HUES64 (cell line): ENCODE results near the gene CLDN20.
"Not testable (repeated sequence)": the region's sequence is repeated elsewhere in the genome, so short reads cannot be mapped to it uniquely, and the experiment has no call there.

Experiments used
- H3K27ac ChIP-seq: 2 replicates; pipeline ENCODE4 v1.7.0; 2013; ENCODE audit warnings: low read depth, low read length, inconsistent platforms
- H3K27me3 ChIP-seq: 2 replicates; pipeline ENCODE4 v1.6.1; 2013; ENCODE audit warnings: mild to moderate bottlenecking, low read length; ENCODE audit not compliant: insufficient read depth
- H3K36me3 ChIP-seq: 2 replicates; pipeline ENCODE4 v1.6.1; 2013; ENCODE audit warnings: mild to moderate bottlenecking, low read length; ENCODE audit not compliant: insufficient read depth
- H3K4me1 ChIP-seq: 2 replicates; pipeline ENCODE4 v1.6.1; 2013; ENCODE audit warnings: mild to moderate bottlenecking, low read length, moderate library complexity; ENCODE audit not compliant: insufficient read depth
- H3K4me3 ChIP-seq: 2 replicates; pipeline ENCODE4 v1.5.1; 2013; ENCODE audit warnings: mild to moderate bottlenecking, low read length, moderate library complexity
- H3K9ac ChIP-seq: 2 replicates; pipeline ENCODE4 v1.6.1; 2013; ENCODE audit warnings: mild to moderate bottlenecking, low read depth, low read length
- H3K9me3 ChIP-seq: 2 replicates; pipeline ENCODE4 v1.6.1; 2013; ENCODE audit warnings: low read depth, low read length; ENCODE audit not compliant: insufficient read depth
- WGBS: fragments of 150-250, 120-280 bp; methylation state at CpG from one replicate; pipeline ENCODE4 v1.1.7; 2013; ENCODE audit warnings: missing lambda C conversion rate; 5-methylcytosine and 5-hydroxymethylcytosine counted together

Gene CLDN20

GRCh38 chr6:155312950-155313349, 49.1 kb downstream of the CLDN20 start:
- H3K36me3 ChIP-seq, result peaks cover 50% of the 10 kb centered on the region

GRCh38 chr6:155313602-155314091, 49.8 kb downstream of the CLDN20 start:
- Histone ChIP-seq H3K36me3 (peaks cover 43% of the 10 kb centered on the region), H3K9ac (peak overlapping the region; percentile 92), H3K27me3 (no peaks in the 10 kb centered on the region), H3K4me3 (peak overlapping the region; percentile 97), H3K9me3 (no peaks in the 10 kb centered on the region), H3K27ac (peak overlapping the region; percentile 87), H3K4me1 (peaks cover 16% of the 10 kb centered on the region; the same call in 1 of the 2 replicates)
- WGBS, result 5% methylated on average over 14 of the region's 15 CpGs

More at GRCh38 chr6:155312950-155313349, 49.1 kb downstream of the CLDN20 start:
- not testable (repeated sequence) for H3K9me3 ChIP-seq, H3K27me3 ChIP-seq, H3K27ac ChIP-seq
- Histone ChIP-seq H3K4me1 (peaks cover 16% of the 10 kb centered on the region; the same call in 1 of the 2 replicates), H3K9ac (peak overlapping the region; percentile 92; the same call in 1 of the 2 replicates), H3K4me3 (peak overlapping the region; percentile 97)
- WGBS, result 97% methylated on average over 7 of the region's 7 CpGs

GRCh38 chr6:155314092-155314772, 50.4 kb downstream of the CLDN20 start, which contains the start of gene TFB1M:
TSS of gene TFB1M (minus strand) at chr6:155314484. CDS start at chr6:155314428, 56 bp downstream.
- under 1% methylated on average over 51 of the region's 52 CpGs for WGBS
- Histone ChIP-seq H3K4me1 (peaks cover 16% of the 10 kb centered on the region; the same call in 1 of the 2 replicates), H3K9ac (peak within 1 kb of the TSS; percentile 92), H3K36me3 (peaks cover 37% of the 10 kb centered on the region), H3K27ac (peak within 1 kb of the TSS; percentile 87), H3K9me3 (no peaks in the 10 kb centered on the region), H3K27me3 (no peaks in the 10 kb centered on the region), H3K4me3 (peak within 1 kb of the TSS; percentile 97)

GRCh38 chr6:155314773-155315515, 51.1 kb downstream of the CLDN20 start:
- 19% methylated on average over 20 of the region's 20 CpGs for WGBS
- H3K4me3 ChIP-seq, result peak overlapping the region; percentile 97
- peak overlapping the region; percentile 82 for H3K27ac ChIP-seq
- H3K27me3 ChIP-seq, result no peaks in the 10 kb centered on the region
- no peaks in the 10 kb centered on the region for H3K9me3 ChIP-seq
- H3K9ac ChIP-seq, result peak overlapping the region; percentile 58
- peaks cover 16% of the 10 kb centered on the region; the same call in 1 of the 2 replicates for H3K4me1 ChIP-seq
- peaks cover 30% of the 10 kb centered on the region for H3K36me3 ChIP-seq

- 94% methylated on average over 3 of the region's 3 CpGs for WGBS
- Histone ChIP-seq H3K36me3 (peaks cover 24% of the 10 kb centered on the region), H3K9ac (peak overlapping the region; percentile 58; the same call in 1 of the 2 replicates), H3K9me3 (no peaks in the 10 kb centered on the region), H3K4me1 (peaks cover 16% of the 10 kb centered on the region; the same call in 1 of the 2 replicates), H3K27ac (no peak overlapping the region; the same call in 1 of the 2 replicates), H3K4me3 (peak overlapping the region; percentile 97), H3K27me3 (no peaks in the 10 kb centered on the region)
These were observed 51.7 kb downstream of the CLDN20 start for GRCh38 chr6:155315516-155315871.

GRCh38 chr6:155316419-155316818, 52.6 kb downstream of the CLDN20 start:
- no CpG with 5 or more reads among the region's 1 CpG for WGBS
- H3K27me3 ChIP-seq, result no peaks in the 10 kb centered on the region

GRCh38 chr6:155317186-155317585, 53.4 kb downstream of the CLDN20 start:
- Histone ChIP-seq H3K4me3 (no peak overlapping the region), H3K27ac (no peak overlapping the region), H3K27me3 (no peaks in the 10 kb centered on the region), H3K36me3 (peaks cover 8% of the 10 kb centered on the region), H3K9me3 (no peaks in the 10 kb centered on the region), H3K4me1 (peaks cover 13% of the 10 kb centered on the region; the same call in 1 of the 2 replicates), H3K9ac (no peak overlapping the region)
- no CpG with 5 or more reads among the region's 1 CpG for WGBS

More at GRCh38 chr6:155316419-155316818, 52.6 kb downstream of the CLDN20 start:
- H3K4me1 ChIP-seq, result peaks cover 16% of the 10 kb centered on the region; the same call in 1 of the 2 replicates
- H3K4me3 ChIP-seq, result no peak overlapping the region
- H3K36me3 ChIP-seq, result peaks cover 15% of the 10 kb centered on the region
- no peaks in the 10 kb centered on the region for H3K9me3 ChIP-seq
- H3K9ac ChIP-seq, result no peak overlapping the region
- H3K27ac ChIP-seq, result no peak overlapping the region

GRCh38 chr6:155319902-155320301, 56.1 kb downstream of the CLDN20 start:
- peaks cover 7% of the 10 kb centered on the region; the same call in 1 of the 2 replicates for H3K4me1 ChIP-seq
- no peaks in the 10 kb centered on the region for H3K27me3 ChIP-seq
- H3K9me3 ChIP-seq, result no peaks in the 10 kb centered on the region
- H3K27ac ChIP-seq, result no peak overlapping the region
- no peak overlapping the region for H3K9ac ChIP-seq
- WGBS, result 95% methylated on average over 4 of the region's 4 CpGs
- no peak overlapping the region for H3K4me3 ChIP-seq
- H3K36me3 ChIP-seq, result no peaks in the 10 kb centered on the region

- Histone ChIP-seq H3K9me3 (no peaks in the 10 kb centered on the region), H3K9ac (no peak overlapping the region), H3K27ac (no peak overlapping the region), H3K4me3 (no peak overlapping the region), H3K4me1 (peaks cover 20% of the 10 kb centered on the region), H3K27me3 (no peaks in the 10 kb centered on the region), H3K36me3 (no peaks in the 10 kb centered on the region)
- WGBS, result 100% methylated on average over 1 of the region's 2 CpGs
These were observed 60.4 kb downstream of the CLDN20 start for GRCh38 chr6:155324172-155324571.

- Histone ChIP-seq H3K4me1 (peaks cover 20% of the 10 kb centered on the region), H3K27me3 (no peaks in the 10 kb centered on the region), H3K4me3 (no peak overlapping the region)
These were observed 61.2 kb downstream of the CLDN20 start for GRCh38 chr6:155324993-155325392.

More at GRCh38 chr6:155324993-155325392, 61.2 kb downstream of the CLDN20 start:
- H3K9ac ChIP-seq, result no peak overlapping the region
- no peaks in the 10 kb centered on the region for H3K36me3 ChIP-seq
- no peak overlapping the region for H3K27ac ChIP-seq
- H3K9me3 ChIP-seq, result no peaks in the 10 kb centered on the region
